K562 (cell line): ENCODE measurements around the gene ITPR1. TPM values are rescaled to one million over a fixed set of nuclear protein-coding genes. Genes with fewer than 3 reads are reported as not detected.

Experiments used
- ATAC-seq: fragments of 200-7000 bp; cut with Tn5 transposase; 3 replicates; pipeline ENCODE4 v1.9.1; 2020; ENCODE audit warnings: moderate library complexity
- BruUV-seq: library from RNA; stranded (reverse); fragments of 400-500 nt; replicated peaks from 2 replicates; lab custom pipeline; 2021; lab: Mats Ljungman, UMichigan
- CTCF ChIA-PET: fragments of 300-600 bp; formaldehyde crosslinking; extraction: SDS; loops from one replicate; lab custom pipeline; 2021; ENCODE audit warnings: low intra/inter-chr PET ratio; lab: Yijun Ruan, JAX
- POLR2A ChIA-PET: fragments of 300-600, 350-650 bp; sonication (Branson Sonifier 250); formaldehyde crosslinking; extraction: SDS; loops from one replicate; lab custom pipeline; 2021; ENCODE audit warnings: antibody characterized with exemption, inconsistent platforms; lab: Yijun Ruan, JAX
- DNase-seq, 4 experiments: peaks; one replicate each; pipeline versions ENCODE4 v3.0.0 to v3.0.0-alpha.2; 2011 to 2018; ENCODE audit warnings: low spot score in 3 of 4, mixed read lengths in 3 of 4; ENCODE audit errors: extremely low read depth in 1 of 4
- FAIRE-seq: peaks from 2 replicates; lab custom pipeline; 2011; peaks lifted over from hg19 to GRCh38; lab: Jason Lieb, UNC
- H2AFZ ChIP-seq: 2 replicates; pipeline ENCODE4 v1.6.0; 2011; ENCODE audit warnings: low read depth, low read length, control low read depth, inconsistent platforms
- H3K27ac ChIP-seq: fragments of 200-600 bp; 3 replicates; pipeline ENCODE4 v1.8.0; 2011; ENCODE audit warnings: low read depth, mild to moderate bottlenecking, control low read depth, inconsistent platforms, low read length, moderate library complexity, mixed read lengths; ENCODE audit errors: extremely low read depth
- H3K27me3 ChIP-seq, 2 experiments: fragments of 300-600 bp in 1 of 2; 2 replicates in 1 of 2; 3 replicates in 1 of 2; pipeline versions ENCODE4 v1.6.0 to v1.8.0; 2011; ENCODE audit warnings: inconsistent platforms in 2 of 2, low read length in 2 of 2, mild to moderate bottlenecking in 1 of 2, mixed read lengths in 1 of 2, moderate library complexity in 1 of 2; ENCODE audit not compliant: control insufficient read depth in 2 of 2, insufficient read depth in 2 of 2
- H3K36me3 ChIP-seq: fragments of 300-600 bp; 3 replicates; pipeline ENCODE4 v1.8.0; 2011; ENCODE audit warnings: mild to moderate bottlenecking, low read length, inconsistent platforms; ENCODE audit not compliant: control insufficient read depth, insufficient read depth
- H3K4me1 ChIP-seq, 2 experiments: fragments of 200-600 bp in 1 of 2; replicated peaks in 1 of 2; 2 replicates in 1 of 2; 3 replicates in 1 of 2; pipeline versions ENCODE4 v1.5.1 to v1.8.0; 2011; ENCODE audit warnings: inconsistent platforms in 2 of 2, low read length in 2 of 2, mild to moderate bottlenecking in 1 of 2, mixed read lengths in 1 of 2, moderate library complexity in 1 of 2; ENCODE audit not compliant: control insufficient read depth in 2 of 2, insufficient read depth in 2 of 2
- H3K4me2 ChIP-seq: 2 replicates; pipeline ENCODE4 v1.6.1; 2011; ENCODE audit warnings: low read length, control low read depth, inconsistent platforms, mixed read lengths; ENCODE audit not compliant: insufficient read depth
- H3K4me3 ChIP-seq: fragments of 200-600 bp; sonication (generic), shearing (Covaris generic); 2 replicates; pipeline ENCODE4 v1.5.1; 2016; ENCODE audit warnings: control low read depth, inconsistent platforms
- H3K79me2 ChIP-seq: fragments of 200-600 bp; 3 replicates; pipeline ENCODE4 v1.8.0; 2011; ENCODE audit warnings: low read length, inconsistent platforms; ENCODE audit not compliant: control insufficient read depth, insufficient read depth
- H3K9ac ChIP-seq, 2 experiments: 2 replicates each; pipeline versions ENCODE4 v1.6.0 to v1.6.1; 2011; ENCODE audit warnings: low read depth in 2 of 2, low read length in 2 of 2, control low read depth in 1 of 2, inconsistent platforms in 1 of 2, mild to moderate bottlenecking in 1 of 2, mixed read lengths in 1 of 2; ENCODE audit not compliant: insufficient read depth in 1 of 2
- H3K9me1 ChIP-seq: one replicate; pipeline ENCODE4 v1.6.0; 2011; ENCODE audit warnings: inconsistent platforms, mild to moderate bottlenecking, low read length, moderate library complexity; ENCODE audit not compliant: control insufficient read depth, insufficient read depth
- H3K9me3 ChIP-seq: replicated peaks from 2 replicates; pipeline ENCODE4 v1.5.1; 2011; ENCODE audit warnings: low read depth, low read length, inconsistent platforms; ENCODE audit not compliant: control insufficient read depth, insufficient read depth
- H4K20me1 ChIP-seq: replicated peaks from 2 replicates; pipeline ENCODE4 v1.6.1; 2011; ENCODE audit warnings: low read length, inconsistent platforms, mixed read lengths; ENCODE audit not compliant: control insufficient read depth, insufficient read depth
- CBFB ChIP-seq: sonication (generic); formaldehyde crosslinking; IDR thresholded peaks from 2 replicates; pipeline ENCODE4 v1.4.0; 2020; ENCODE audit warnings: mild to moderate bottlenecking, missing genetic modification reagents
- RNF219 ChIP-seq: fragments of 250-450 bp; sonication (Bioruptor Pico); IDR thresholded peaks from 2 replicates; pipeline ENCODE4 v1.5.0; 2022; ENCODE audit warnings: mild to moderate bottlenecking
- ZNF3 ChIP-seq: fragments of 250-450 bp; sonication (Bioruptor Pico); IDR thresholded peaks from 2 replicates; pipeline ENCODE4 v1.5.0; 2021; ENCODE audit warnings: mild to moderate bottlenecking, moderate library complexity
- ZNF668 ChIP-seq: fragments of 250-450 bp; sonication (Bioruptor Pico); IDR thresholded peaks from 2 replicates; pipeline ENCODE4 v1.8.0; 2022; ENCODE audit warnings: mild to moderate bottlenecking, inconsistent platforms
- WGBS: fragments of 100-300 bp; shearing (Covaris generic); methylation state at CpG from one replicate; pipeline ENCODE4 v1.1.6; 2016; ENCODE audit warnings: low coverage, mixed read lengths; ENCODE audit not compliant: insufficient coverage; ENCODE audit errors: missing lambda C conversion rate; 5-methylcytosine and 5-hydroxymethylcytosine counted together
- in situ Hi-C: fragments of 300-500 bp; cut with MboI; formaldehyde crosslinking; loops from 4 replicates; pipeline ENCODE4 v1.15.0; 2018; ENCODE audit warnings: inconsistent platforms, mixed read lengths
- intact Hi-C: fragments of 100-400 bp; cut with micrococcal nuclease; formaldehyde crosslinking; loops from 2 replicates; pipeline ENCODE4 v1.14.2; 2022
- polyA plus RNA-seq, 8 experiments: library from polyadenylated mRNA; depleted of rRNA in 4 of 8; stranded (reverse) in 5 of 8; unstranded in 3 of 8; fragments of >200 nt; fragmentation: Nextera tagmentation in 2 of 8; fragmentation: Illumina TruSeq in 1 of 8; extraction: Ambion mirVana in 2 of 8; extraction: Trizol in 1 of 8; gene quantifications; 2 replicates each; pipeline versions ENCODE4 v1.2.1 to v1.2.3, GENCODE V29; 2011 to 2014; ENCODE audit warnings: inconsistent platforms in 1 of 8, missing spikeins in 1 of 8
- total RNA-seq, 7 experiments: library from RNA; depleted of rRNA in 6 of 7; stranded (reverse); fragments of >200 nt in 6 of 7; fragmentation: Illumina TruSeq in 2 of 7; extraction: Trizol in 2 of 7; gene quantifications; 2 replicates each; pipeline versions ENCODE4 v1.2.1 to v1.2.3, GENCODE V29; 2011 to 2021; ENCODE audit warnings: low replicate concordance in 1 of 7
- TF ChIP-seq, protein P1 (sequence below): fragments of 250-450 bp; sonication (Bioruptor Pico); IDR thresholded peaks from 2 replicates; pipeline ENCODE4 v1.5.0; 2020; ENCODE audit warnings: mild to moderate bottlenecking

Gene ITPR1
- total and polyA plus RNA-seq, 9 of the 15 experiments (the other 6 are each of a cell fraction or from before 2014, with no cell fraction given) = 22.4 to 40.0 (median 27.4) TPM

DNA sequence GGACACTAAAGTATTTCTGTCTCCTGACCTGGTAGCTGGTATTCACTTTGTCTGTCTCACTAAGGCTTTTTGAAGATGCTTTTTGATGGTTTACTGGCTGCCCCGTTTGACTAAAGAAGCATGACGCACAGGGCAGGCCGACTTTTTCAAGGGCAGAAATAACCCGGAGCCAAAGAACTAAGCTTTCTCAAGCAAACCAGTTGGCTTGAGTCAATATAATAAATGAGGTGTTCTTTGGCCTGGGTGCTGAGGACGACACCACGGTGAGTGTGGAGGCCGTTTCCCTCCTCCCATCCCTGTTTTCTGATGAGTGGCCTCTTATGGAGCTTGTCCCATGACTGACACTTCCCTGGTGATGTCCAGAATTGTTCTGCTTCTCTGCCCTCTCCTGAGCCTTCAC, 220.9 kb downstream of the ITPR1 start:
- DNase-seq (no peak), FAIRE-seq (no peak), ATAC-seq (no peak)
- CTCF ChIA-PET = interaction anchor here (0.6 to 0.9 kb wide), 2 partner anchors 346 to 480 kb away, joined by 3 read pairs; no protein-coding TSS in a partner anchor
- H3K4me3 ChIP-seq = no peak overlapping the region
- H3K9me1 ChIP-seq = no peaks in the 10 kb centered on the region
- no peaks in the 10 kb centered on the region for H3K27me3 ChIP-seq
- H2AFZ ChIP-seq = no peak overlapping the region
- no peaks in the 10 kb centered on the region for H3K79me2 ChIP-seq
- POLR2A ChIA-PET = interaction anchor here (0.6 to 5.0 kb wide), 3 partner anchors 264 to 312 kb away, joined by 3 to 36 read pairs (median 3); partner anchors contain the start of gene BHLHE40
- in situ Hi-C loops = no loop called here
- H4K20me1 ChIP-seq = no peaks in the 10 kb centered on the region
- H3K4me1 ChIP-seq = no peaks in the 10 kb centered on the region; a peak in 1 of 5 replicates
- no peaks in the 10 kb centered on the region for H3K9me3 ChIP-seq
- peaks cover 8% of the 10 kb centered on the region; the same call in 2 of the 3 replicates for H3K36me3 ChIP-seq
- BruUV-seq = no TSS peak
- H3K27ac ChIP-seq = no peak overlapping the region
- WGBS = 81% methylated on average over 7 of the region's 7 CpGs
- intact Hi-C loops = loop anchor here (5.0 to 10.0 kb wide), 4 partner anchors 57 to 511 kb away; partner anchors contain the start of gene EDEM1
- TF ChIP-seq CBFB (no peak), ZNF668 (no peak), ZNF3 (CRISPR knock-in tag) (no peak), RNF219 (CRISPR knock-in tag) (no peak)
- TF ChIP-seq, protein P1, sequence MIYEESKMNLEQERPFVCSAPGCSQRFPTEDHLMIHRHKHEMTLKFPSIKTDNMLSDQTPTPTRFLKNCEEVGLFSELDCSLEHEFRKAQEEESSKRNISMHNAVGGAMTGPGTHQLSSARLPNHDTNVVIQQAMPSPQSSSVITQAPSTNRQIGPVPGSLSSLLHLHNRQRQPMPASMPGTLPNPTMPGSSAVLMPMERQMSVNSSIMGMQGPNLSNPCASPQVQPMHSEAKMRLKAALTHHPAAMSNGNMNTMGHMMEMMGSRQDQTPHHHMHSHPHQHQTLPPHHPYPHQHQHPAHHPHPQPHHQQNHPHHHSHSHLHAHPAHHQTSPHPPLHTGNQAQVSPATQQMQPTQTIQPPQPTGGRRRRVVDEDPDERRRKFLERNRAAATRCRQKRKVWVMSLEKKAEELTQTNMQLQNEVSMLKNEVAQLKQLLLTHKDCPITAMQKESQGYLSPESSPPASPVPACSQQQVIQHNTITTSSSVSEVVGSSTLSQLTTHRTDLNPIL (CRISPR knock-in tag) = no peak
- no peak overlapping the region for H3K4me2 ChIP-seq
- H3K9ac ChIP-seq = no peak overlapping the region
